Measurements from ENCODE around the gene PRDM9. TPM values are rescaled to one million over a fixed set of nuclear protein-coding genes. Genes with fewer than 3 reads are reported as not detected.
"Not testable (repeated sequence)": the region's sequence is repeated elsewhere in the genome, so short reads cannot be mapped to it uniquely, and the experiment has no call there.

PRDM9 gene
- not detected for total RNA-seq

- ChIA-PET POLR2A (interaction anchor here (0.7 kb wide), 1 partner anchor 49 kb away, joined by 3 read pairs; no protein-coding TSS in a partner anchor), CTCF (no interaction called here)
- Mint-ChIP-seq H3K27ac (peak within 1 kb of the TSS; percentile 69), H3K36me3 (ENCODE audit: low read depth) (no peaks in the 10 kb centered on the region), H3K9me3 (ENCODE audit: low read depth) (peaks cover 11% of the 10 kb centered on the region), H3K4me3 (peak within 1 kb of the TSS; percentile 70), H3K4me1 (no peaks in the 10 kb centered on the region), H3K27me3 (no peaks in the 10 kb centered on the region)
- intact Hi-C loops (cut with DNase I, micrococcal nuclease) = no loop called here
- ATAC-seq (peak; percentile 93), DNase-seq (peak; percentile 77)
These were observed at the start of gene PRDM9 for GRCh38 chr5:23507278-23507685. Gene PRDM9, plus strand, starts transcription at chr5:23507609. Its CDS starts 1,425 bp downstream, at chr5:23509034.

GRCh38 chr5:23457780-23458179 lies 49.6 kb upstream of the PRDM9 start:
- DNase-seq = no peak
- no peak overlapping the region for H3K4me3 Mint-ChIP-seq

DNA sequence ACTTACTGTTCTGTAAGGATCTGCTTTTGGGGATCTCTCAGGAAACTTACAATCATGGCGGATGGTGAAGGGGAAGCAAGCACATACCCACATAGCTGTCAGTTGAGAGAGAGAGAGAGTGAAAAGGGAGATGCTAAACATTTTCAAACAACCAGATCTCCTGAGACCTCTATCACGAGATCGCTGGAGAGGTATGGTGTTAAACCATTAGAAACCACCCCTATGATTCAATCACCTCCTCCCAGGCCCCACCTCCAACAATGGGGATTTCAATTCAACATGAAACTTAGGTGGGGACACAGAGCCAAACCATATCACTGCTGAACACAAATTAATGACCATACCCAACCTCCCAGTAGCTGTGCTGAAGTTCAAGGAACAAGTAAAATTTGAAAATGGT lies 48.2 kb upstream of the PRDM9 start:
- no peak overlapping the region for H3K27ac Mint-ChIP-seq
- H3K36me3 Mint-ChIP-seq (ENCODE audit: low read depth) = no peaks in the 10 kb centered on the region
- CTCF ChIA-PET = no interaction called here
- no peak overlapping the region for H3K4me3 Mint-ChIP-seq
- POLR2A ChIA-PET = no interaction called here
- DNase-seq (no peak), ATAC-seq (no peak)
- intact Hi-C loops (cut with DNase I, micrococcal nuclease) = no loop called here
- peaks cover 10% of the 10 kb centered on the region for H3K9me3 Mint-ChIP-seq (ENCODE audit: low read depth)
- H3K27me3 Mint-ChIP-seq = no peaks in the 10 kb centered on the region
- H3K4me1 Mint-ChIP-seq = no peaks in the 10 kb centered on the region

More at GRCh38 chr5:23457780-23458179, 49.6 kb upstream of the PRDM9 start:
- Mint-ChIP-seq H3K27me3 (no peaks in the 10 kb centered on the region), H3K27ac (no peak overlapping the region), H3K4me1 (no peaks in the 10 kb centered on the region), H3K36me3 (ENCODE audit: low read depth) (no peaks in the 10 kb centered on the region), H3K9me3 (ENCODE audit: low read depth) (peaks cover 7% of the 10 kb centered on the region)
- intact Hi-C loops (cut with DNase I, micrococcal nuclease) = no loop called here
- CTCF ChIA-PET = no interaction called here
- POLR2A ChIA-PET = interaction anchor here (0.6 kb wide), 1 partner anchor 49 kb away, joined by 3 read pairs; no protein-coding TSS in a partner anchor
- ATAC-seq = no peak

DNA sequence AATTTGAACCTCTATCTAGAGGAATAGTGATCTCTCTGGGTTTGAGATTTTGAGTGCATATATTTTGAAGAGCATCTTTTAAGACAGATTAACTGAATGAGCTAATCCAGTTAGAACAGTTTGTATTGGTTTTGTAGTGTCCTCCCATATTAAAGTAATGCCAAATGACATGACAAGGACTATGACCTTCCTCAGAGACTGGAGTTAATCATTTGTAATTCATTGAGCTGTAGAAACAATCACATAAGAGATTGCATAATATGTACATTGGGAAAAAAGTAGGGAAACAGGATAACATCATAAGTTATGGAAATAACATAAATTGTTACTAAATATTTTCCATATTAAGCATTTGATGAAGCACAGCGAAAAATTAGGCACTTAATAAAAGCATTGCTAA lies 45.8 kb upstream of the PRDM9 start:
- CTCF ChIA-PET = interaction anchor here (0.7 kb wide), 1 partner anchor 2000 kb away, joined by 3 read pairs; no protein-coding TSS in a partner anchor
- intact Hi-C loops (cut with DNase I, micrococcal nuclease) = no loop called here

GRCh38 chr5:23466401-23466912 lies 41.0 kb upstream of the PRDM9 start:
- no peaks in the 10 kb centered on the region for H3K36me3 Mint-ChIP-seq (ENCODE audit: low read depth)
- no peak overlapping the region for H3K4me3 Mint-ChIP-seq
- no peak overlapping the region for H3K27ac Mint-ChIP-seq
- ATAC-seq = no peak
- intact Hi-C loops (cut with DNase I, micrococcal nuclease) = no loop called here
- POLR2A ChIA-PET = no interaction called here
- no peaks in the 10 kb centered on the region for H3K27me3 Mint-ChIP-seq
- H3K9me3 Mint-ChIP-seq (ENCODE audit: low read depth) = peaks cover 7% of the 10 kb centered on the region
- DNase-seq = no peak
- CTCF ChIA-PET = no interaction called here
- no peaks in the 10 kb centered on the region for H3K4me1 Mint-ChIP-seq

More for the DNA sequence above, 45.8 kb upstream of the PRDM9 start:
- ATAC-seq = no peak
- POLR2A ChIA-PET = no interaction called here
- no peak overlapping the region for H3K27ac Mint-ChIP-seq
- no peaks in the 10 kb centered on the region for H3K36me3 Mint-ChIP-seq (ENCODE audit: low read depth)
- H3K4me3 Mint-ChIP-seq = no peak overlapping the region
- H3K9me3 Mint-ChIP-seq (ENCODE audit: low read depth) = peaks cover 9% of the 10 kb centered on the region
- no peaks in the 10 kb centered on the region for H3K4me1 Mint-ChIP-seq
- H3K27me3 Mint-ChIP-seq = no peaks in the 10 kb centered on the region
- DNase-seq = no peak

DNA sequence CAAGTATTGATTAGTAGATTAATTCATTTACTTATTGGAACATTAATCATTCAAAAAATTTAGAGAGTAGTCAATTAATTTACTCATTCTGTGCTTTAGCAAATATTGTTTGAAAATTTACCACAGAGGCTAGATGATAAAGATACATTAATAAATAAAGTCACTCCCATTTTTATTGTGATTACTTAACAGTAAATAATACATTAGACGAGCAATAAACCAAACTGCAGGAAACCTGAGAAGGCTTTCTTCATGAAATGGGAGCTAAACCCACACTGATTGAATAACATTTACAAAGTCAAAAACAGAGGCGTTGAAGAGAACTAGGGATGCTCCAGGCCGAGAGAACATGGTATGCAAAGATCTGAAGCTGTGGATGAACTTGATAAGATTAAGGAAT lies 38.8 kb upstream of the PRDM9 start:
- Mint-ChIP-seq H3K4me1 (no peaks in the 10 kb centered on the region), H3K36me3 (ENCODE audit: low read depth) (no peaks in the 10 kb centered on the region), H3K4me3 (no peak overlapping the region), H3K27me3 (no peaks in the 10 kb centered on the region), H3K27ac (no peak overlapping the region), H3K9me3 (ENCODE audit: low read depth) (peaks cover 4% of the 10 kb centered on the region)
- DNase-seq (no peak), ATAC-seq (no peak)
- CTCF ChIA-PET = no interaction called here
- intact Hi-C loops (cut with DNase I, micrococcal nuclease) = no loop called here
- POLR2A ChIA-PET = no interaction called here

DNA sequence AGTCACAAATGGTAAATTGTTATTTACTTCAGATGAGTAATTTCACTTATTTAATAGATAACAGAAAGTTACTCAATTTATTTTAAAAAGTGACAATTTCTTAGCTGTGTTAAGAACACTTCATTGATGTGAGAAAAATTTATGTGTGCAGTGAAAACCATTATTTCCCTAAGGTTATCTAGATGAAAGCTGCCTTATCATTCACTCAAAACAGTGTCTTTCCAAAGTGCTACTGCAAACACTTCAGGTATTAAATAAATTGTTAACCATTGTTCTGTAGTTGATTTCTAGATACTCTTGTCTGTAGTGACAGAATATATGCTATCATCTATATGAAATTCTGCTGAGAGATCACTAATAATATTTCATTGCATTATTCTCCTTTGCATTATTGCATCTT lies 33.5 kb upstream of the PRDM9 start:
- intact Hi-C loops (cut with DNase I, micrococcal nuclease) = no loop called here

DNA sequence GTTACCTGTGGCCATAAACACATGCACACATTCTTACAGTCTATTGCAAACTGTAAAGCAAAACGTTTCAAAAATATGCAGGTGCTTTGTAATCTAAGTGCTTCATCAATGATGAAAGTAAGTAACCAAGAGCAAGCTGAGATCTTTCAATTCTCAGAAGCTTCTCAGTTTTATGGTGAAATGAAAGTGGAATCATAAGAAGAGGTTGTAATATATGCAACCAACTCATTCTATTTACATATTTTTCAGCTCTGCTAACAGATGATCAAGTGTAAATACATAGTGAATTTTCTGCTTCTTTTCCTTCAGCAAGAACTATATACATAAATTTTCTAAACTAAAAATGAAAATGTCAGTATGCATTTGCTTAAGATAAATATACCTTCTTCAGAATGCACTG lies 33.1 kb upstream of the PRDM9 start:
- ChIA-PET CTCF (no interaction called here), POLR2A (no interaction called here)
- DNase-seq (no peak), ATAC-seq (no peak)
- no peaks in the 10 kb centered on the region for H3K4me1 Mint-ChIP-seq
- intact Hi-C loops (cut with DNase I, micrococcal nuclease) = no loop called here
- no peak overlapping the region for H3K4me3 Mint-ChIP-seq
- H3K36me3 Mint-ChIP-seq (ENCODE audit: low read depth) = no peaks in the 10 kb centered on the region
- H3K27ac Mint-ChIP-seq = no peak overlapping the region
- H3K27me3 Mint-ChIP-seq = no peaks in the 10 kb centered on the region
- H3K9me3 Mint-ChIP-seq (ENCODE audit: low read depth) = peaks cover 5% of the 10 kb centered on the region

More for the DNA sequence above, 33.5 kb upstream of the PRDM9 start:
- Mint-ChIP-seq H3K36me3 (ENCODE audit: low read depth) (no peaks in the 10 kb centered on the region), H3K4me3 (no peak overlapping the region), H3K9me3 (ENCODE audit: low read depth) (peaks cover 4% of the 10 kb centered on the region), H3K4me1 (no peaks in the 10 kb centered on the region), H3K27me3 (no peaks in the 10 kb centered on the region), H3K27ac (no peak overlapping the region)
- ChIA-PET POLR2A (no interaction called here), CTCF (no interaction called here)
- ATAC-seq (no peak), DNase-seq (no peak)

DNA sequence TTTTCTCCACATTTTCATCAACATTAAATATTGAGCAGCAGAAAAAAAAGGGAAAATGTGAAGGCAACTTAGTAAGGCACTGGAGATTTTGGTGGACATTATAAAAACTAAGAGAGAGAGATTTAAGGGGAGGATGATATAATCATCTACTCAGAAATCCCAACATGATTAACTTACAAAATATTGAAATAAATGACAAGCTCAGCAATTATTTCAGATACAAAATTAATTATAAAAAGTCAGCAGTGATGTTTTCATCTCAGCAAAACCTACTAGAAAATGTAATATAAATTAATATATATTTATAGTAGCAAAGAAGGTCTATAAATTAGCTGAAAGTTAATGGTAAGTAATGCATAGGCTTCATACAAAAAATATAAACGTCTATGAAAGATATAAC lies 30.8 kb upstream of the PRDM9 start:
- CTCF ChIA-PET = no interaction called here
- Mint-ChIP-seq H3K4me1 (no peaks in the 10 kb centered on the region), H3K27me3 (no peaks in the 10 kb centered on the region), H3K4me3 (no peak overlapping the region), H3K9me3 (ENCODE audit: low read depth) (peaks cover 5% of the 10 kb centered on the region), H3K36me3 (ENCODE audit: low read depth) (no peaks in the 10 kb centered on the region), H3K27ac (no peak overlapping the region)
- intact Hi-C loops (cut with DNase I, micrococcal nuclease) = no loop called here
- no peak for ATAC-seq
- POLR2A ChIA-PET = no interaction called here
- no peak for DNase-seq

DNA sequence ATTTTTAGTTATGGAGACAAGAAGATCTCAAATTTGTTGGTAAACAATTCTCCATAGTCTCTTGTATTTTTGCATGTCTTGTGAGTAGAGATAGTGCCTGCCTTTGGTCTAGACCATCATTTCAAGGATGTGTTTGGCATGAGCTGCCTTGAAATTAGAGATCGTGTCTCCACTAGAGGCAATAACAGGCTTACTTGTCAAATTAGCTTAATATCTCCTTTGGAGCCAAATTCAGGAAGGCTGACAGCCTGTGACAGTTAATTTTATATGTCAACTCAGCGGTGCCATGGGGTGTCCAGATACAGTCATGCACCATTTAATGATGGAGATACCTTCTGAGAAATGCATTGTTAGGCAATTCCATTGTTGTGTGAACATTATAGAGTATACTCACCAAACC lies 24.8 kb upstream of the PRDM9 start:
- H3K27me3 Mint-ChIP-seq = no peaks in the 10 kb centered on the region
- H3K27ac Mint-ChIP-seq = no peak overlapping the region
- ChIA-PET POLR2A (no interaction called here), CTCF (no interaction called here)
- DNase-seq (no peak), ATAC-seq (no peak)
- intact Hi-C loops (cut with DNase I, micrococcal nuclease) = no loop called here
- no peaks in the 10 kb centered on the region for H3K4me1 Mint-ChIP-seq
- H3K36me3 Mint-ChIP-seq (ENCODE audit: low read depth) = no peaks in the 10 kb centered on the region
- peaks cover 15% of the 10 kb centered on the region for H3K9me3 Mint-ChIP-seq (ENCODE audit: low read depth)
- no peak overlapping the region for H3K4me3 Mint-ChIP-seq

DNA sequence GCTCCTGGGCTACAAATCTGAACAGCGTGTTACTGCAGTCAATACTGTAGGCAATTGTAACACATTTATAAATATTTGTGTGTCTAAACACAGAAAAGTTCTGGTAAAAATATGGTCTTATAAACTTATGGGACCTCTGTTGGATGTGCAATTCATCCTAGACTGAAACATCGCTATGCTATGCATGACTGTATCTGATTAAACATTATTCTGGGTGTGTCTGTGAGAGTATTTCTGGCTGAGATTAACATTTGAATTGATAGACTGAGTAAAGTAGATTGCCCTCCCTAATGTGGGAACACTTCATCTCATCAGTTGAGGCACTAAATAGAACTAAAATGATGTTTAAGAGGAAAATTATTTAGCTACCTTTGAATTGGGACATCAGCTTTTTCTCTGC lies 24.3 kb upstream of the PRDM9 start:
- no peak overlapping the region for H3K27ac Mint-ChIP-seq
- CTCF ChIA-PET = no interaction called here
- H3K9me3 Mint-ChIP-seq (ENCODE audit: low read depth) = peaks cover 18% of the 10 kb centered on the region
- POLR2A ChIA-PET = no interaction called here
- intact Hi-C loops (cut with DNase I, micrococcal nuclease) = no loop called here
- H3K27me3 Mint-ChIP-seq = no peaks in the 10 kb centered on the region
- ATAC-seq (no peak), DNase-seq (no peak)
- no peaks in the 10 kb centered on the region for H3K36me3 Mint-ChIP-seq (ENCODE audit: low read depth)
- H3K4me1 Mint-ChIP-seq = no peaks in the 10 kb centered on the region
- H3K4me3 Mint-ChIP-seq = no peak overlapping the region

DNA sequence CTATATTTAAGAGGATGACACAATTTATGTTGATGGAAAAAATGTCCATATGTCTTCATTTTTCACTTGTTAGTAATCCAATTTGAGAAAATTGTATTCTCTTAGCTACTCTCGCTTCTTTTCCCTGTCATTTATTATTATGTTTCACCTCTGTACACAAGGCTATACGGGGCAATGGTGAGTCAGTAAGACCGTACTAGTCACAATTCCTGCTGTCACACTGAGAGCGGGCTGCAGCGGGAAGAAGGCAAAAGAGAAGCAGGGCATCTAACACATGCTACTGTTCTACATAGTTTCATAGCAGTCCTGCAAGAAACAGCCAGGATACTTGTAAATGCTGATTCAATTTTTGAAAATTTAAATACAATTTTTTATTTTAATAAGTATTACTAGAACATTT lies 23.3 kb upstream of the PRDM9 start:
- Mint-ChIP-seq H3K27me3 (no peaks in the 10 kb centered on the region), H3K4me1 (no peaks in the 10 kb centered on the region), H3K36me3 (ENCODE audit: low read depth) (no peaks in the 10 kb centered on the region), H3K9me3 (ENCODE audit: low read depth) (peaks cover 18% of the 10 kb centered on the region), H3K27ac (no peak overlapping the region), H3K4me3 (no peak overlapping the region)
- ChIA-PET CTCF (no interaction called here), POLR2A (no interaction called here)
- DNase-seq (no peak), ATAC-seq (no peak)
- intact Hi-C loops (cut with DNase I, micrococcal nuclease) = no loop called here

DNA sequence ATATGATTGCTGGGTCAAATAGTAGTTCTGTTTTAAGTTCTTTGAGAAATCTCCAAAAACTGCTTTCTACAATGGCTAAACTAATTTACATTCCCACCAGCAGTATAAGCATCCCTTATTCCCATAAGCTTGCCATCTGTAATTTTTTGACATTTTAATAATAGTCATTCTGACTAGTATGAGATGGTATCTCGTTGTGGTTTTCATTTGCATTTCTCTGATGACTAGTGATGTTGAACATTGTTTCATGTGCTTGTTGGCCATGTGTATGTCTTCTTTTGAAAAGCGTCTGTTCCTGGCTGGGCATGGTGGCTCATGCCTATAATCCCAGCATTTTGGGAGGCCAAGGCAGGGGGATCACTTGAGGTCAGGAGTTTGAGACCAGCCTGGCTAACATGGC lies 21.2 kb upstream of the PRDM9 start:
- intact Hi-C loops (cut with DNase I, micrococcal nuclease); ATAC-seq; H3K36me3 Mint-ChIP-seq (ENCODE audit: low read depth); CTCF ChIA-PET; H3K4me1 Mint-ChIP-seq; H3K27me3 Mint-ChIP-seq; H3K4me3 Mint-ChIP-seq; DNase-seq; H3K27ac Mint-ChIP-seq; POLR2A ChIA-PET: not testable (repeated sequence)
- peaks cover 17% of the 10 kb centered on the region for H3K9me3 Mint-ChIP-seq (ENCODE audit: low read depth)
